Stimulated activated CD4-positive, alpha-beta T cell treated with anti-CD3 and anti-CD28 coated beads, TNF-alpha, amount 100 ng/mL, for 1 hour (primary cell): ENCODE measurements around the gene ERMAP.
"Not testable (repeated sequence)": the region's sequence is repeated elsewhere in the genome, so short reads cannot be mapped to it uniquely, and the experiment has no call there.

Experiments
- DNase-seq, 3 donors: peaks; one replicate each; pipeline ENCODE4 v3.0.0-alpha.2; 2020; ENCODE audit warnings: low read depth in 3 of 3, low spot score in 1 of 3

The ERMAP gene

DNA sequence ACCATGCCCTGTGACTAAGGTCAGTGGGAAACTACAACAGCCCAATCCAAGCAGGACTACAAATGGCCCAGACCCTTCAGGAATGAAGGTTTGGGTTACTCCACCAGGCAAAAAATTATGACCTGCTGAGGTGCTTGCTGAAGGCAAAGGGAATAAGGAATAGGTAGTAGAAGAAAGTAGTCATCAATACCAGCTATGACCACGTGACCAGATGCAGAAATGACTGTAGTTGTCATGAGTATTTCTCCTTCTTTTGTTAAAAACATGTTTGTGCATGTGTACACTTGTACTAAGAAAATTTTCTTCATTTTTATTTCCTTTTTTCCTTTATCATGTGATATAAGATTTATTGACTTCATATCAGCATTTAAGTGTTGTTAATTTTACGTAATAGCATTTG is 52.3 kb downstream of the ERMAP start:
- not testable (repeated sequence) for DNase-seq

DNA sequence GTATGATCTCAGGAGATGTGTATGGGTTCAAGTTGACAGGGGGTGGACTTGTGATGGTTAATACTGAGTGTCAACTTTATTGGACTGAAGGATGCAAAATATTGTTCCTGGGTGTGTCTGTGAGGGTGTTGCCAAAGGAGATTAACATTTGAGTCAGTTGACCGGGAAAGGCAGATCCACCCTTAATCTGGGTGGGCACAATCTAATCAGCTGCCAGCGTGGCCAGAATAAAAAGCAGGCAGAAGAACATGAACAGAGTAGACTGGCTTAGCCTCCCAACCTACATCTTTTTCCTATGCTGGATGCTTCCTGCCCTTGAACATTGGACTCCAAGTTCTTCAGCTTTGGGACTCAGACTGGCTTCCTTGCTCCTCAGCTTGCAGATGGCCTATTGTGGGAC is 52.8 kb downstream of the ERMAP start:
- not testable (repeated sequence) for DNase-seq

DNA sequence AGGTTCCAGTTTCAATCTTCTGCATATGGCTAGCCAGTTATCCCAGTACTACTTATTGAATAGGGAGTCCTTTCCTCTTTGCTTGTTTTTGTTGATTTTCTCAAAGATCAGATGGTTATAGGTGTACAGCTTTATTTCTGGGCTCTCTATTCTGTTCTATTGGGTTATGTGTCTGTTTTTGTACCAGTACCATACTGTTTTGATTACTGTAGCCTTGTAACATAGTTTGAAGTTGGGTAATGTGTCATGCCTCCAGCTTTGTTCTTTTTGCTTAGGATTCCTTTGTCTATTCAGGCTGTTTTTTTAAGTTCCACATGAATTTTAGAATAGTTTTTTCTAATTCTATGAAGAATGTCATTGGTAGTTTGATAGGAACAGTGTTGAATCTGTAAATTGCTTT is 56.2 kb downstream of the ERMAP start:
- not testable (repeated sequence) for DNase-seq

DNA sequence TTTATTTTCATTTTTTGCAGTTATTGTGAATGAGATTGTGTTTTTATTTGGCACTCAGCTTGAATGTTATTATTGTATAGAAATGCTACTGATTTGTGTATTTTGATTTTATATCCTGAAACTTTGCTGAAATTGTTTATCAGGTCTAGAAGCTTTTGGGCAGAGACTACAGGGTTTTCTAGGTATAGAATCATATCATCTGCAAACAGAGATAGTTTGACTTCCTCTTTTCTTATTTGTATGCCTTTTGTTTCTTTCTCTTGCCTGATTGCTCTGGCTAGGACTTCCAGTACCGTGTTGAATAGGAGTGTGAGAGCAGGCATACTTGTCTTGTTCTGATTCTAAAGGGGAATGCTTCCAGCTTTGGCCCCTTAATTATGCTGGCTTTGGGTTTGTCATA is 56.7 kb downstream of the ERMAP start:
- DNase-seq, result no peak

DNA sequence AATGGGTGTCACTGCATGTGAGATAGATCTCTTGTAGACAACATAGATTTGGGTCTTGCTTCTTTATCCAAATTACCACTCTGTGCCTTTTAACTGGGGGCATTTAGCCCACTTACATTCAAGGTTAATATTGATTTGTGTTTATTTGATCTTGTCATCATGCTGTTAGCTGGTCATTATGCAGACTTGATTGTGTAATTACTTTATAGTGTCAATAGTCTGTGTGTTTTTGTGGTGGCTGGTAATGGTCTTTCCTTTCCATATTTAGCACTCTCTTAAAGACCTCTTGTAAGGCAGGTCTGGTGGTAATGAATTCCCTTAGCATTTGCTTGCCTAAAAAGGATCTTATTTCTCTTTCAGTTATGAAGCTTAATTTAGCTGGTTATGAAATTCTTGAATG is 59.1 kb downstream of the ERMAP start:
- DNase-seq, result no peak

DNA sequence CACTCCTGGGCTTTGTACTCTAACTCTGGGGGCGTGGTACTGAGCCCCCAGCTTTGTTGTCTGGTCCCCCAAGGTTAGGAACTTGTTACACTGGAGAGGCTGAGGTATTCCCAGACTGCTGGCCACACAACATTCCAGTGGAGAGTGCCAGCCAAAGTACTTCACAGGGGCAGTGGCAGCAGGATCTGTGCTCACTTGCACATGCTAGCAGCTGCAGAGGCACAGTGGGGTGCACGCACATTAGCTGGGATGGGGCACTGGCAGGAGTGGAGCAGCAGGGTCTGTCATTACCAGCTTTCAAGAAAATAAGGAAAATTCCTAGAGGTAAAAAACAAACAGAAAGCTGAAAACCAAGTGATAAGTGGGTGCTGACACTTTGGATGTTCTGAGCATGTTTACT is 60.5 kb downstream of the ERMAP start:
- no peak for DNase-seq

DNA sequence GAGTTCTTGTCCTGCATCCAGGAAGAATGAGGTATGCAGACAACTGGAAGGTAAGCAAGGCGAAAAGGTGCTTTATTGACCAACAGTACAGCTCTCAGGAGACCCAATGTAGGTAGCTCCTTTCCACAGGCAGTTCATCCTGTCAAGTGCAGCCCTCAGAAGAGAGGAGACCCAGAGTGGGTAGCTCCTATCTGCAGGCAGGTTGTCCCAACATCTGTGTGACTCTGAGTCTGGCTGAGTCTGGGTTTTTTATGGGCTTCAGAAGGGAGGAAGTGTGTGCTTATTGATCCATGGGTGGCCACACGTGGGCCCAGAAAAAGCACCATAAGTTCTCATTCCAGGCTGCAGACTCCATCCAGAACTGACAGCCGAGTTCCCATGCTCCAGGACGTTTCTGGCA is 63.5 kb downstream of the ERMAP start:
- no peak for DNase-seq

DNA sequence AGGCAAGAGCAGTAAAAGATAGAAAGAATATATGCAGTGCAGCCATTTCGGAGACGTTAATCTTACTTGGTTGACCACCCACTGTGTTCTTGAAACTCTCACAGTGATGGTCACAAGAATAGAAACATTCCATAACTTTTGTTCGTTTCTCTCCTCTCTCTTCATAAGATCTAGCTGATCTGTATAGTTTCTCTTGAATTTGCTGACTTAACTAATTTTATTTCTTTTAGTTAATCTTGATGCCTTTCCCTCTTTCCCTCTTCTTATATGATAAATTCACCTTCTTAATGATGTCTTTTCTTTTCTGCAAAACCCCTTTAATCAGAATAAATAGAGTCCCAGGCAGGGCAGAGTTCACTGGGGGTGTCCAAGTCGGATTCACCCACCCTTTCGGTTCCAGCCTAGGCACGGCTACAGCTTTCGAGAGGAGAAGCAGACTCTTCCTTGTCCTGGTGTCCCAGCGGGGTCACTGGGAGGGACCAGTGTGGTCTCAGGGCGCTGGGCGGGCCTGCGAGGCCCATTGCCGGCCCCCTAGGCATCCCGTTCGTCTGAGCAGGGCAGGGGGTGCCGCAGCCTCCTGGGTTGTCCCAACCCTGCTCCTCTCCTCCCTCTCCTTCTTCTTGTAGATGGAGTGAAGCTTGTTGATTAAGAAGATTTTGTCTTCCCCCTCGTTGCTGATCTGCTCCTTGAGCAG is 69.3 kb downstream of the ERMAP start:
- DNase-seq, result no peak

DNA sequence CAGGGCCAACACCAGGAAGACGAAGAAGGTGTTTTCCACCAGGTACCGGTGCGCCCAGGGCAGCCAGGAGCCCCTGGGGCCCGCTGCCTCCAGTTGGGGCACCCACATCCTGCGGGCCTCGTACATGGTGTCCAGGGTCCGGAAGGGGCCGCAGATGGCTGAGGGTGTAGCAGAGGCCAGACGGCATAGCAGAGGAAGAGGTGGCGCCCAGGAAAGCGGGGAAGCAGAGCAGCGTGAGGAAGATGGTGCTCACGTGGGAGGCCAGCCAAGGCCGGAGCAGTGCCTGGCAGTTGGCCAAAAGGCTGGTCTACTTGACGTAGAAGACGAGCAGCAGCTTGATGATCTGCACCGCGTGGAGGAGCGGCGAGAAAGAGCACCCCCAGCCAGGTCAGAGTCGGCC is 69.9 kb downstream of the ERMAP start:
- no peak for DNase-seq

DNA sequence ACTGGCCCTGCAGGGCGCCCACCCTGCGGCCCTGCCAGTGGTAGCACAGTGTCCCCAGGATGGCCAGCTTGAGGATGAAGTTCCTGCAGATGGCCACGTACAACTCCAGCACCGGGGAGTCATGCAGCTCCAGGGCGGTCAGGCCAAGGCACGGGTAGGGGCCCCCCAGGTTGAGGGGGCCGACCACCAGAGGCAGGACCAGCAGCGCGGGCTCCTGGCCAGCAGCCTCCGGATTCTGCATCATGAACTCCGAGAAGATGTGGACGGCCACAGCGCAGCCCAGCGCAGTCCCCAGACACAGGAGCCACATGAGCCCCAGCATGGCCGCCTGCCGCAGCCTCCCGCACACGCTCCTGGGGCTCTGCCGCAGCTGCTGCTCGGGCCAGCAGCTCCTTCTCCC is 70.4 kb downstream of the ERMAP start:
- no peak for DNase-seq

DNA sequence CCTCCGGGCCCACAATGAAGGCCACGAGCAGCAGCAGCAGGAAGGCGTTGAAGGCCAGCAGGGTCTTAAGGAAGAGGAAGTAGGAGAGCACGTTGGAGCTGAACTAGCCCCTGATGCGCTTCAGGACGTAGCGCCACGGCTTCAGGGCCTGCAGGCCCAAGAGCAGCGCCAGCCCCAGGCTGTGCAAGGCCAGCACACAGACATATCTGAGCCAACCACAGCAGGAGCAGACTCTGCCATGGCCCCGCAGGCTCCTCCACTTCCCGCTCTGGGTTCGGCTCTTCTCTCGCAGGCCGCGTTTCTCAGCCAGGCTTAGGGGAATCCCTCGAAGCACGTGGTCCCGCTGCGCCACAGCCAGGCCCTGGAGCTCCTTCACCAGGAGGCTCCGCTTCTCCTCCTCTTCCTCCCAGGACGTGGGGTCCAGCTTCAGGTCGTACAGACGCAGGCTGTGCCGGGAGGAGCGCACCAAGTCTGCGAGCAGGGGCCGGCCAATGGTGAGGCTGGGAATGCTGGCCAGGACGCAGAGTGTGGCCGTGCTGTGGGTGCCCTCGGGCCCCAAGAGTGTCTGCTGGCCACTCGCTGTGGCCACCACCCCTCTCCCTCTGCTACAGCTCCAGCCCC is 71.2 kb downstream of the ERMAP start:
- no peak for DNase-seq

DNA sequence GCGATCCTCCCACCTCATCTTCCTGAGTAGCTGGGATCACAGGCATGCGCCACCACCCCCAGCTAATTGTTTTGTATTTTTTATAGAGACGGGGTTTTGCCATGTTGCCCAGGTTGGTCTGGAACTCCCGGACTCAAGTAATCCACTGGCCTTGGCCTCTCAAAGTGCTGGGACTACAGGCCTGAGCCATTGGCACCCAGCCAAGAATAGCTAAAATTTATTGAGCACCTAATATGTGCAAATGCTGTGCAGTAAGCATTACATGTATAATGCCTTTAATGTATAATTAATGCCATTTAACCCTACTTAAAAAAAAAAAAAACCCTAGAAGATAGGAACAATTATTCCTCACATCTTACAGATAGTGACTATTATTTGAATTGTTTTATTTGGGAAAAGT is 72.3 kb downstream of the ERMAP start:
- no peak for DNase-seq

DNA sequence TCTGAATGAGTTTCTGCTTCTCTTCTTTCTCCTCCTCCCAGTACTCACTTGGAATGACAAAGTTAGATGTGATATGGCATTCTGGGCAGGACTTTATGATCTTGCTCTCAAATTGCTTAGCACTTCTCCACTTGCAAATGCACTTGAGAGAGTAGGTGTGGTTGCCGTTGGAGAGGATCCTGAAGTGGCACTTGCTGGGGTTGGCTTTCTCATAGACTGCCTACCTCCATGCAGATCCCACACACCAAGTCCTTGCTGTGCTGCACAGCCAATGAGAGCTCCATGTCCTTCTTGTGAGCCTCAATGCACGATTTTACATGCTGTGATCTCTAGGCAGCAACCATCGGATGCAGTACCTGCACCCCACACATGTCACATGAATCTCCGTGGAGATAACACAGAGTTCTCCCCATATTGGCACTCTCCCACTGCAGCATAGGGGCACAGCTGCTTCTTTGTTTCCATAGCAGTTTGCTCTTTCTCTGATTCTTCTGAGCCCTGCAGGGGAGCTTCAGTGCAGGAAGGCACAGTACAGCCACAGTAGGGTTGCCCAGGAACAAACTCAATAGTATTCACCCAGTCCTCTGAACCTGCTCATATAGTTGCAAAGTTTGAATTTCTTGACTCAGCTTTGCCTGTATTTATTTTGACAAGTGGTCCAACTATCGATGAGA is 74.7 kb downstream of the ERMAP start:
- no peak for DNase-seq
